Large intestine (tissue), 3 donors: ENCODE results near the gene GRK4. TPM values are rescaled to one million over a fixed set of nuclear protein-coding genes. Genes with fewer than 3 reads are reported as not detected.

ENCODE experiments used
- DNase-seq, 2 donors: peaks; one replicate each; pipeline versions ENCODE4 v3.0.0 to v3.0.0-alpha.2; 2013
- H3K27ac ChIP-seq: one replicate; pipeline ENCODE4 v1.5.1; 2013; ENCODE audit warnings: low read length
- H3K27me3 ChIP-seq: 2 replicates; pipeline ENCODE4 v1.6.1; 2013; ENCODE audit warnings: low read length; ENCODE audit not compliant: control insufficient read depth, insufficient read depth
- H3K36me3 ChIP-seq: 2 replicates; pipeline ENCODE4 v1.6.1; 2013; ENCODE audit warnings: low read length; ENCODE audit not compliant: control insufficient read depth, insufficient read depth
- H3K4me1 ChIP-seq: one replicate; pipeline ENCODE4 v1.6.1; 2013; ENCODE audit warnings: low read length; ENCODE audit not compliant: control insufficient read depth, insufficient read depth
- H3K4me3 ChIP-seq: one replicate; pipeline ENCODE4 v1.5.1; 2013; ENCODE audit warnings: low read length
- H3K9me3 ChIP-seq: one replicate; pipeline ENCODE4 v1.6.1; 2013; ENCODE audit warnings: mild to moderate bottlenecking, low read depth, low read length, moderate library complexity; ENCODE audit not compliant: control insufficient read depth
- WGBS: methylation state at CpG from one replicate; pipeline ENCODE4 v1.1.5; 2013; ENCODE audit warnings: low lambda C conversion rate; ENCODE audit not compliant: insufficient coverage; 5-methylcytosine and 5-hydroxymethylcytosine counted together
- polyA plus RNA-seq: library from polyadenylated mRNA; unstranded; fragments of 120-200 nt; gene quantifications from one replicate; pipeline ENCODE4 v1.2.1, GENCODE V29; 2013

The GRK4 gene
- polyA plus RNA-seq, 1 donor: 5.5 TPM

DNA sequence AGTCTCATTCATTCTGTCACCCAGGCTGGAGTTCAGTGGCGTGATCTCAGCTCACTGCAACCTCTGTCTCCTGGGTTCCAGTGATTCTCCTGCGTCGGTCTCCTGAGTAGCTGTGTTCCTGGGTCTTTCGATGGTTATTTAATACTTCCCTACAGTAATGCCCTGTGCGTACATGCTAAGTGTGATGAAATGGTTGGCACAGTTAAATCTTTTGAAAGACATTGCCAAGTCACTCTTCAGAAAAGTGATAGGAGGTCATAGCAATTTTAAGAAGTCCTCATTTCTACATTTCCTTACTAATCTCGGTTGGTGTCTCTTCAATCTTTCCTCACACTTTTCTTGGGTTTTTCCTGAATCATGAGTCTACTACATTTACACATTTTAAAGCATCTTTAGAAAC is 96.6 kb downstream of the GRK4 start:
- no peaks in the 10 kb centered on the region for H3K36me3 ChIP-seq
- no peaks in the 10 kb centered on the region for H3K4me1 ChIP-seq
- no peak overlapping the region for H3K27ac ChIP-seq
- H3K4me3 ChIP-seq: no peak overlapping the region
- no peak for DNase-seq
- H3K27me3 ChIP-seq: no peaks in the 10 kb centered on the region
- H3K9me3 ChIP-seq: no peaks in the 10 kb centered on the region
- WGBS: 100% methylated on average over 1 of the region's 6 CpGs

DNA sequence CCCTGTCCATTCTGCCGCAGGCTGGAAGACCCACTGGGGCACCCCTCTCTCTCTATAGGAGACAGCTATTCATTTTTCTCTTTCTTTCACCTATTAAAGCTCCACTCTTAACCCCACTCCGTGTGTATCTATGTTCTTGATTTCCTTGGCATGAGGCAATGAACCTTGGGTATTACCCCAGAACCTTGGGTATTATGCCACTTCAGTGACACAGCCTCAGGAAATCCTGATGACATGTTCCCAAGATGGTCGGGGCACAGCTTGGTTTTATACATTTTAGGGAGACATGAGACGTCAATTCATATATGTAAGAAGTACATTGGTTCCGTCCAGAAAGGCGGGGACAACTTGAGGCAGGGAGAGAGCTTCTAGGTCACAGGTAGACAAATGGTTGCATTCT is 97.6 kb downstream of the GRK4 start:
- no peak overlapping the region for H3K27ac ChIP-seq
- no peak overlapping the region for H3K4me3 ChIP-seq
- no peak for DNase-seq
- no peaks in the 10 kb centered on the region for H3K4me1 ChIP-seq
- WGBS: 100% methylated on average over 1 of the region's 6 CpGs
- no peaks in the 10 kb centered on the region for H3K27me3 ChIP-seq
- H3K9me3 ChIP-seq: no peaks in the 10 kb centered on the region
- no peaks in the 10 kb centered on the region for H3K36me3 ChIP-seq

DNA sequence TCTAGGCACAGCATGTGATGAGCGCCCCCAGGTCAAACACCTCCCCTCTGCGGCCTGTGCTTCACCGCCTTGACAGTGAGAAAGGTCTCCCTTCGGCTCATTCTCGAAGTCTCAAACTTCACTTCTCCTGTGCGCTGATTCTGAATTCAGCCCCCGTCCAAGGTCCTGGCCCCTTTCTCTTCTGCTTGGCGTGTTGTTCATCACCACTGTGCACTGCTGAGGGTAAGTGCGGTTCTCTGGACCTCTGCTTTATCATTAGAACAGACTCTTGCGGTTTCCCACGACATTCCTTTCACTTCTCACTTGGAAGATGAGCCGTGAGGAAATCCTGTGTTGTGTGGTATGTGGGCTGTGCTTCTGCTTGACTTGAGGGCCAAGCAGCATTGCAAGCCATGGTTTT is 99.1 kb downstream of the GRK4 start:
- DNase-seq: no peak
- WGBS: no CpG with 5 or more reads among the region's 12 CpGs
- Histone ChIP-seq H3K27me3 (no peaks in the 10 kb centered on the region), H3K36me3 (no peaks in the 10 kb centered on the region), H3K27ac (no peak overlapping the region), H3K9me3 (no peaks in the 10 kb centered on the region), H3K4me1 (no peaks in the 10 kb centered on the region), H3K4me3 (no peak overlapping the region)

DNA sequence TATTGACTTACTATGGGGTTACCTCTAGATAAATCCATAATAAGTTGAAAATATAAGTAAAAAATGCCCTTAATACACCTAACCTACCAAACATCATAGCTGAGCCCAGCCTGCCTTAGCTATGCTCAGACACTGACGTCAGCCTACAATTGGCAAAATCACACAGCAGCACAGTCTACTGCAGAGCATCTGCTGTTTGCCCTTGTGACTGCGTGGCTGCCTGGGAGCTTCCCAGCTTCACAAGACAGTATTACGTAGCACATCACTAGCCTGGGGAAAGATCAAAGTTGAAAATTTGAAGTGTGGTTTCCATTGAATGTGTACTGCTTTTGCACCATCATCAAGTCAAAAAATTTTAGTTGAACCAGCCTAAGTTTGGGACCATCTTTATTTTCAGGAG is 102.2 kb downstream of the GRK4 start:
- no CpG with 5 or more reads among the region's 3 CpGs for WGBS
- H3K4me3 ChIP-seq: no peak overlapping the region
- no peak for DNase-seq
- no peaks in the 10 kb centered on the region for H3K4me1 ChIP-seq
- no peaks in the 10 kb centered on the region for H3K36me3 ChIP-seq
- H3K27me3 ChIP-seq: no peaks in the 10 kb centered on the region
- no peak overlapping the region for H3K27ac ChIP-seq
- no peaks in the 10 kb centered on the region for H3K9me3 ChIP-seq

DNA sequence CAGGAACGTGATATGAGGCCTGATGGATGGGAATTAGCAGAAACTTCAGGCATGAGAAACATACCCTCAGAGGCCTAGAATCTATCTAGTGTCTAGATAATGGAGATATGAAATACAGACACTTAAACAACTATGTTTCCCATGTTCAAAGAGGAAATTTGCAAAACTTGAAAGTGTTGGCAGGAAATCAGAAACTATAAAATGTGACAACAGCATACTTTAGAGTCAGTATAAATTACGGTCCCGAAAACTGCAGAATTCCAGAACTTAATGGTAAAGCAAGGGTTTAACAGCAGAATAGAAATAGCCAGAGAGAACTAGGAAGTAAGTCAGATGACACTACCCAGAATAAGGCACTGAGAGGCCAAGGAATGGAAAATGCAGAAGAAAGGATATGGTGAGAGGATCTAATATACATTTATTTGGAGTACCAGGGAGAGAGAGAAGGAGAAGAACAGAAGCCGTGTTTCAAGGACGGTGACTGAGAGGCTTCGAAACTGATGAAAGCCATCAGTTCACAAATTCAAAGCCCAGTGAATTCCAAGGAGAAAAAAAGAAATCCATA is 103.5 kb downstream of the GRK4 start:
- H3K27me3 ChIP-seq: no peaks in the 10 kb centered on the region
- no peaks in the 10 kb centered on the region for H3K9me3 ChIP-seq
- 97% methylated on average over 6 of the region's 6 CpGs for WGBS
- no peak overlapping the region for H3K27ac ChIP-seq
- H3K36me3 ChIP-seq: no peaks in the 10 kb centered on the region
- no peak overlapping the region for H3K4me3 ChIP-seq
- H3K4me1 ChIP-seq: no peaks in the 10 kb centered on the region
- DNase-seq: no peak

DNA sequence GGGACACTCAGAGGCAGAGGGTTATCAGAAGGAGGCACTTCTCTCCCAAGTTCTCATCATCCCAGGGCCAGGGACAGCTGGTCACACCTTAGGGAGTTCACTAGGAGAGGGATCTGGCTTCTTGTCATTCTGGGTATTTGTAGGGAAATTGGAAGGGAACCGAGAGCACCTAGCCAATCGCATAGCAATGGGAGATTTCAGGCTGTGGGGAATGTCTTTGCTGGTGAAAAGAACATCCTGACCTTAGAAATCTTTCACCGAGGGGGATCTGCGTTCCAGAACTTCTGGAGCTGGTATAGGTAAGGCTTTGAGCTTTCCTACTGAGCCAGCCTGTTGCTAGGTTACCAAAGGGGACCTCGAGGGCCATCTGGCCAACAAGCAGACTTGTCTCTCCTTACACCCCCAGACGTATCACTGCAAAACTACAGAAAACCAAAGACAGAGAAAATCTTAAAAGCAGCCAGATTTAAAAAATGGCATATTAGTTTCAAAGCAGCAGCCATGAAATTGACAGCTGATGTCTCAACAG is 104.2 kb downstream of the GRK4 start:
- H3K27ac ChIP-seq: no peak overlapping the region
- H3K4me1 ChIP-seq: no peaks in the 10 kb centered on the region
- no CpG with 5 or more reads among the region's 6 CpGs for WGBS
- H3K36me3 ChIP-seq: no peaks in the 10 kb centered on the region
- DNase-seq: no peak
- no peak overlapping the region for H3K4me3 ChIP-seq
- no peaks in the 10 kb centered on the region for H3K9me3 ChIP-seq
- H3K27me3 ChIP-seq: no peaks in the 10 kb centered on the region

DNA sequence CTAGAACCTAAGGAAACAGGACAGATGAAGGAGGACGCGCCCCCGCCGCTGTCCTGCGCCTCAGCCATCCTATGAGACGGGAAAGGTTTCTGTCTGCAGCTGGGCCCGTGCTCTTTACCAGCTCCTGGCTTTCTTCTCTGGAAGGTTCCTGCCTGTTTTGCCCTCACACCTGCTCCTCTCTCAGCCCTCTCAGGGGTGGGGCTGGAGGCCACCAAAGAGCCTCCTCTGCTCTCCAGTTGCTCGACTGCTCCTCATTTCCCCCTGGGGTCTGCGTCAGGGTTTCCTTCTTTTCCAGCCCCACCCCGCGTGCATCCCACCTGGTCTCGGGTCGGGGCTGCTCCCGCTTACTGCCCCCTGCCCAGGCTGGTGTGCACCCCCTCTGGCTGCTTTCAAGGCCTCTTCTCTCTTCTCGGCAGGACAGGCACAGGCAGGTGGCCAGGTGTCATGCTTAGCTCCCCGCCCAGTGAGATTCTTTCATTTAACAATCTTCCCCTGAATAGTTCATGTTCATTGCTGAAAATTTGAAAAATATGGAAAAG is 106.4 kb downstream of the GRK4 start:
- no CpG with 5 or more reads among the region's 16 CpGs for WGBS
- H3K9me3 ChIP-seq: no peaks in the 10 kb centered on the region
- no peaks in the 10 kb centered on the region for H3K27me3 ChIP-seq
- H3K4me3 ChIP-seq: no peak overlapping the region
- H3K36me3 ChIP-seq: no peaks in the 10 kb centered on the region
- H3K27ac ChIP-seq: no peak overlapping the region
- peaks cover 6% of the 10 kb centered on the region for H3K4me1 ChIP-seq
- DNase-seq: no peak

DNA sequence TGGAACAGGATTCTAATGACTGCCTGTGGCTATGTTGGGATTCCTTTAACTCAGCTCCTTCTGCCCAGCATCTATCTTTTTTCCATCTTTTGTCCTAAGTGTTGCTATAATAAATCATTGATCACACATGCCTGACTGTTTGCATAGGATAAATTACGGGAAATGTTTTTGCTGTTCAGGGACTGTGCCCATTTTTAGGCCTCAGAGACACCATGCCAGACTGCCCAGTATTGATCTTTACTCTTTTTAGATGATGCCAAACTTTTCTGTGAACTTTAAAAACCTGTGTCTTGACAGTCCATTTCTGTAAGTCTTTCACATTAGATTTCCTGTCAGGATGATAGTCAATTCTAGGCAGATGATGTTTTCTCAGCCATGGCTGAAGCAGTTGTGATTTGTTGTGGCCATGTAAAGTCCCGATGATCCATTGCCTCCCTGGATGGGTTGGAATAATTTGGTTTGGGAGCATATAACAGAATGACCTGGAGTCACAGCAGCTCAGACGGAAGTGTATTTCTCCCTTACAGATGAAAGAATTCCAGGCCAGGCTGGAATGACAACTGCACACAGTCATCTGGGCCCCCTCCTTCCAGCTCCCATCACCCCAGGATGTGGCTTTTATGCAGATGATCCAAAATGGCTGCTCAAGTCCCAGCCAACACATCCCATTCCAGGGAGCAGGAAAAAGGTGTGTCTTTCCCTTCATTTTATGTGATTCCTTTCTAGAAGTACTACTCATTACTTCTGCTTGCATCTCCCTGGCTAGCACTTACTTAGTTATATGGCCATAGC is 107.5 kb downstream of the GRK4 start:
- Histone ChIP-seq H3K27me3 (no peaks in the 10 kb centered on the region), H3K9me3 (no peaks in the 10 kb centered on the region), H3K36me3 (no peaks in the 10 kb centered on the region), H3K4me1 (peaks cover 8% of the 10 kb centered on the region), H3K4me3 (no peak overlapping the region), H3K27ac (no peak overlapping the region)
- DNase-seq: no peak
- WGBS: 80% methylated on average over 1 of the region's 3 CpGs

DNA sequence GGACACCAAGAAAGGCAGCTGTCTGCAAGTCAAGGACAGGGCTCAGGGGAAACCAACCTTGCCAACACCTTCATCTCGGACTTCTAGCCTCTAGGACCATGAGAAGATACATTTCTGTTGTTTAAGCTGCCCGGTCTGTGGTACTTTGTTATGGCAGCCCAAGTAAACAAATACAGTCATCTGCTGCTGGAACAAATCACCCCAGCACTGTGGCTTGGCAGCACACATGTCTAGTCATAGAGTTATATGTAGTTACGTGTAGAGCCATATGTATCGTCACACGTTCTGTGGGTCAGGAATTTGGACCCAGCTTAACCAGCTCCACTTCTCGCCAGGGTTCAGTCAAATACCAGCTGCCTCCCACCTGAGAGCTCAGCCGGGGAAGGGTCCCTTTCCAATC is 108.4 kb downstream of the GRK4 start:
- H3K9me3 ChIP-seq: no peaks in the 10 kb centered on the region
- peaks cover 15% of the 10 kb centered on the region for H3K4me1 ChIP-seq
- DNase-seq: no peak
- no peak overlapping the region for H3K4me3 ChIP-seq
- H3K27ac ChIP-seq: no peak overlapping the region
- H3K27me3 ChIP-seq: no peaks in the 10 kb centered on the region
- no CpG with 5 or more reads among the region's 7 CpGs for WGBS
- no peaks in the 10 kb centered on the region for H3K36me3 ChIP-seq

DNA sequence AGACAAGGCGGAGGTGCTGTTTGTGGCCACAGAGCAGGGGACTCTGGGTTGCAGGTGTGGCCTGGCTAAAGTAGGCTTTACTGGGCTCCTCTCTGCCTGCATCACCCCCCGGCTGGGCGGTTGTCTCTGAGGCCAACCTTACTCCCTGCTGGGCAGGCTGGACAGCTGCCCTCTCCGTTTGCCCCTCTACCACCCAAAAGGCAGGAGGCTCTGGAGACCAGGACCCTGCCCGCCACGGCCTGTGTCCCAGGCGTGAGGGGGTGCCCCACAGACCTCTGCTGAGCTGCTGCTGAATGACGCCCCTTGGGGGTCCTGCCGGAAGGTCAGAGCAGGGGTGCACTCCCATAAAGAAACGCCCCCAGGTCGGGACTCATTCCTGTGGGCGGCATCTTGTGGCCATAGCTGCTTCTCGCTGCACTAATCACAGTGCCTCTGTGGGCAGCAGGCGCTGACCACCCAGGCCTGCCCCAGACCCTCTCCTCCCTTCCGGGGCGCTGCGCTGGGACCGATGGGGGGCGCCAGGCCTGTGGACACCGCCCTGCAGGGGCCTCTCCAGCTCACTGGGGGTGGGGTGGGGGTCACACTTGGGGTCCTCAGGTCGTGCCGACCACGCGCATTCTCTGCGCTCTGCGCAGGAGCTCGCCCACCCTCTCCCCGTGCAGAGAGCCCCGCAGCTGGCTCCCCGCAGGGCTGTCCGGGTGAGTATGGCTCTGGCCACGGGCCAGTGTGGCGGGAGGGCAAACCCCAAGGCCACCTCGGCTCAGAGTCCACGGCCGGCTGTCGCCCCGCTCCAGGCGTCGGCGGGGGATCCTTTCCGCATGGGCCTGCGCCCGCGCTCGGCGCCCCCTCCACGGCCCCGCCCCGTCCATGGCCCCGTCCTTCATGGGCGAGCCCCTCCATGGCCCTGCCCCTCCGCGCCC is 110.0 kb downstream of the GRK4 start:
- Histone ChIP-seq H3K27ac (no peak overlapping the region), H3K9me3 (no peaks in the 10 kb centered on the region), H3K36me3 (no peaks in the 10 kb centered on the region), H3K4me3 (peak overlapping the region; percentile 57), H3K27me3 (no peaks in the 10 kb centered on the region), H3K4me1 (peaks cover 17% of the 10 kb centered on the region)
- no CpG with 5 or more reads among the region's 54 CpGs for WGBS
- DNase-seq: no peak
